ENCODE measurements around the gene SPRYD7. TPM values are rescaled to one million over a fixed set of nuclear protein-coding genes. Genes with fewer than 3 reads are reported as not detected.

The SPRYD7 gene
- total and polyA plus RNA-seq, 12 donors, result 10.0 to 14.4 (median 12.5) TPM

DNA sequence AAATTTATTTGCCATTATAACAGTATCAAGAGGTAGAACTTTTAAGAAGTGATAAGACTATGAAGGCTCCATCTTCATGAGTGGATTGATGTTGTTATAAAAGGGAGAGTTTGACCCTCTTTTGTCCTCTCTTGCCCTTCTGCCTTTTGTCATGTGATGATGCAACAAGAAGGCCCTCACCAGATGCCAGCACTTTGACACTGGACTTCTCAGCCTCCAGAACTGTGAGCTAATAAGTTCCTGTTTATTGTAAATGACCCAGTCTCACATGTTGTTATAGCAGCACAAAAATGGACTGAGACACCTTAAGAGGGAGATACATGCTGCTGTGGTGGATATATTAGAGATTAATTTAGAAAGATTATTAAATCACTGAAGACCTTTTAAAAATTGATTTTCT, 71.6 kb downstream of the SPRYD7 start:
- H3K9me3 ChIP-seq, result peaks cover 0 to 3% (median 0%) of the 10 kb centered on the region in 11 donors
- no peak for ATAC-seq
- DNase-seq, result no peak
- H3K4me3 ChIP-seq, result no peak overlapping the region
- no peak overlapping the region for H3K27ac ChIP-seq
- TF ChIP-seq, protein P1, sequence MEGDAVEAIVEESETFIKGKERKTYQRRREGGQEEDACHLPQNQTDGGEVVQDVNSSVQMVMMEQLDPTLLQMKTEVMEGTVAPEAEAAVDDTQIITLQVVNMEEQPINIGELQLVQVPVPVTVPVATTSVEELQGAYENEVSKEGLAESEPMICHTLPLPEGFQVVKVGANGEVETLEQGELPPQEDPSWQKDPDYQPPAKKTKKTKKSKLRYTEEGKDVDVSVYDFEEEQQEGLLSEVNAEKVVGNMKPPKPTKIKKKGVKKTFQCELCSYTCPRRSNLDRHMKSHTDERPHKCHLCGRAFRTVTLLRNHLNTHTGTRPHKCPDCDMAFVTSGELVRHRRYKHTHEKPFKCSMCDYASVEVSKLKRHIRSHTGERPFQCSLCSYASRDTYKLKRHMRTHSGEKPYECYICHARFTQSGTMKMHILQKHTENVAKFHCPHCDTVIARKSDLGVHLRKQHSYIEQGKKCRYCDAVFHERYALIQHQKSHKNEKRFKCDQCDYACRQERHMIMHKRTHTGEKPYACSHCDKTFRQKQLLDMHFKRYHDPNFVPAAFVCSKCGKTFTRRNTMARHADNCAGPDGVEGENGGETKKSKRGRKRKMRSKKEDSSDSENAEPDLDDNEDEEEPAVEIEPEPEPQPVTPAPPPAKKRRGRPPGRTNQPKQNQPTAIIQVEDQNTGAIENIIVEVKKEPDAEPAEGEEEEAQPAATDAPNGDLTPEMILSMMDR (IDR thresholded peaks at IDR 0.05), result no peak
- no peaks in the 10 kb centered on the region for H3K36me3 ChIP-seq
- no peaks in the 10 kb centered on the region for H3K27me3 ChIP-seq
- intact Hi-C loops (cut with DNase I), result no loop called here
- no peaks in the 10 kb centered on the region for H3K4me1 ChIP-seq

Other genes starting within 250 kb of the SPRYD7 start
- 1 to 10 TPM; 3.4 to 7.5 (median 5.6) TPM for gene EBPL, start 244.9 kb downstream of the SPRYD7 start, total RNA-seq
- gene EBPL, start 244.9 kb downstream of the SPRYD7 start, polyA plus RNA-seq, result 10 to 100 TPM in 1 of 2 donors, 1 to 10 TPM in 1; 9.7 to 12.1 TPM
- 10 to 100 TPM; 47.7 to 79.1 (median 56.7) TPM for gene KPNA3, start 143.7 kb downstream of the SPRYD7 start, total RNA-seq
- 10 to 100 TPM; 22.5 to 31.5 TPM for gene KPNA3, start 143.7 kb downstream of the SPRYD7 start, polyA plus RNA-seq
- 10 to 100 TPM; 16.0 to 26.9 (median 19.1) TPM for gene TRIM13, start 60.7 kb upstream of the SPRYD7 start, total RNA-seq
- 10 to 100 TPM in 1 of 2 donors, 1 to 10 TPM in 1; 9.7 to 24.6 TPM for gene TRIM13, start 60.7 kb upstream of the SPRYD7 start, polyA plus RNA-seq
- under 1 TPM in 6 of 10 donors, not detected in 4; 0.19 to 0.86 (median 0.29) TPM for gene KCNRG, start 79.1 kb upstream of the SPRYD7 start, total RNA-seq
- gene KCNRG, start 79.1 kb upstream of the SPRYD7 start, polyA plus RNA-seq, result under 1 TPM; 0.19 to 0.22 TPM

All from heart right ventricle (tissue), 16 donors.